ENCODE data around the gene DCAF6.
"Not testable (repeated sequence)": the region's sequence is repeated elsewhere in the genome, so short reads cannot be mapped to it uniquely, and the experiment has no call there.

DCAF6 gene

DNA sequence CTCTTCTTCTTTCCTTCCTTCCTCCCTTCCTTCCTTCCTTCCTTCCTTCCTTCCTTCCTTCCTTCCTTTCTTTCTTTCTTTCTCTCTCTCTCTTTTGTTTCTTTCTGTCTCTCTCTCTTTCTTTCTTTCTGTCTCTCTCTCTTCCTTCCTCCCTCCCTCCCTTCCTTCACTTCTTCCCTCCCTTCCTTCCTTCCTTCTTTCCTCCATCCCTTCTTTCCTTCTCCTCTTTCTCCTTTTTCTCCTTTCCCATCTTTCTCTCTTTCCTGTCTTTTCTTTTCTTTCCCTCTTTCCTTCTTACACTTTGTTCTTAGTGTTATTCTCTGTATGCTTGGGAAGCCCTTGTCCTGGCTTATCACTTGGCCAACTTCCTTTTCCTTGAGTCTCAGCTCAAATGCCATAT is 72.8 kb downstream of the DCAF6 start:
- no peak for DNase-seq (ENCODE audit: low read depth in 2 of 2)

GRCh38 chr1:168019407-168019806 is 82.9 kb downstream of the DCAF6 start:
- DNase-seq (ENCODE audit: low read depth in 2 of 2), result no peak

DNA sequence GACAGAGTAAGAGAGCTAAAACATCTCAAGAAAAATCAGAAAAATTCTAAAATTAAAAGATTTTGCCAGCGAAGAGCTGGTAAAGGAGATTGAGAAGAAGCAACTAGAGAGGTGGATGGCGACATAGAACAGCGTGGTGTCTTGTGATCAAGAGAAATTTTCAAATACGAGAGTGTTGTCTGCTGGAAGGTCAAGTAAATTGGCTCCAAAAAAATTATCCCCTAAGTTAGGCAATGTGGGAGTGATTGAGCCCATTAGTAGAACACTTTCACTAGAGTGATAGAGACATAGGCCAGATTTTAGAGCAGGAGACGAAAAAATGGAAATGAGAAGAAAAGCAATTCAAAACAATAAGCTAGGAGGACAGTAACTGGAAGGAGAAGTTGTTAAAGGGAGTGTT is 94.7 kb downstream of the DCAF6 start:
- DNase-seq (ENCODE audit: low read depth in 2 of 2), result no peak

DNA sequence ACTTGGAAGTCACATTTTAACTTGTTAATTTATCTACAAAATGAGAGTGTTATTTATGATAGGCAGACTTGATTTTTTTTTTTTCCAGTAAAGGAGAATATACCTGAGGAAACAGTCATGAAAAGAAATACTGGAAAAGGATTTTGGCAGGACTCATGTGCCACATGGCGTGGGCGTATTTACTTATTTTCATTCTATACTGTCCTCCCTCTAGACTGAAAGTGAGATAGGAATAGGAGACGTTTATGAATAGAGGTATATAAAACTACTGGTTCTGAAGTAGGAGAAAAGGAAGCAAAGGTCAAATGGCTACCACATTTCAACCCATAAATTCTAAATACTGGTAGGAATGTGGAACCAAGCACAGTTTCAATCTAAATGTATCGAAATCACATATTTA is 95.1 kb downstream of the DCAF6 start:
- DNase-seq (ENCODE audit: low read depth in 2 of 2), result no peak

DNA sequence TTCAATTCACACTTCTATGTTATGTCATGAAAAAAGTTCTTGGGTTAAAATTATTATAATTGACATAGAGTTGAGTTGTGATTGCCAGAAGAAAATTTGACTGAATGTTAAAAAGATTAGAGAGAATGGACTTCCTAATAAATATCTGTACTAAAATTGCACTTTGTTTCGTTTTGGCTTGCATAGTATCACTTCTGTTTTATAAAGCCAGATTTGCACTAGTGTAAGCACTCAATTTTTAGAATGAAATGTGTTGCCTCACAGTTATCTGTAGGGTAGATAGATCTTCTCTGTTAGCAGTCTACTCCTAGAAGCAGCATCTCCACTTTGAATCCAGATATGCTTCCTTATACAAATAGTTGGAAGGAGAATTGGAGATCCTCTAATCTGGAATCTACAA is 95.5 kb downstream of the DCAF6 start:
- DNase-seq (ENCODE audit: low read depth in 2 of 2), result no peak

GRCh38 chr1:168035345-168035744 is 98.9 kb downstream of the DCAF6 start:
- no peak for DNase-seq (ENCODE audit: low read depth in 2 of 2)

- no peak for DNase-seq (ENCODE audit: low read depth in 2 of 2)
These were observed 105.9 kb downstream of the DCAF6 start for GRCh38 chr1:168042362-168042761.

- DNase-seq (ENCODE audit: low read depth in 2 of 2), result no peak
These were observed 108.8 kb downstream of the DCAF6 start for GRCh38 chr1:168045311-168045710.

- DNase-seq (ENCODE audit: low read depth in 2 of 2), result no peak
These were observed 113.8 kb downstream of the DCAF6 start for GRCh38 chr1:168050307-168050706.

DNA sequence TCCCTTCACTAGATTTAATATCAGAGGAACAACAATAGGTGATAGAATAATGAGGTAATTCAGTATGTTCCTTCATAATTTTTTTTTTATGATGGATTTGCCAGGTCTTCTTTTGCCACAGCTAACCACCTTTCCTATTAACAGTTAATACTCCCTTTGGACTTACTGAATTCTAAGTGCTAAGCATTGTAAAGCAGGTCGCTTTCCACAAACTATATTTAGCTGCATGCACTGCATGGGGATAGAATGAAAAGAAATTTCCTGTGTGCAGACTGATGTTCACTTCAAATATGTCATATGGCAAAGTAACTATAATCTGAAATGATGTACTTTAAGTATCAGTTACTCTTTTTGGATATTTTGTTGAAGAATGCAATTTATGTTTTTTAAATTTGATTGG is 114.4 kb downstream of the DCAF6 start:
- DNase-seq (ENCODE audit: low read depth in 2 of 2), result no peak

GRCh38 chr1:168053681-168054080 is 117.2 kb downstream of the DCAF6 start:
- no peak for DNase-seq (ENCODE audit: low read depth in 2 of 2)

DNA sequence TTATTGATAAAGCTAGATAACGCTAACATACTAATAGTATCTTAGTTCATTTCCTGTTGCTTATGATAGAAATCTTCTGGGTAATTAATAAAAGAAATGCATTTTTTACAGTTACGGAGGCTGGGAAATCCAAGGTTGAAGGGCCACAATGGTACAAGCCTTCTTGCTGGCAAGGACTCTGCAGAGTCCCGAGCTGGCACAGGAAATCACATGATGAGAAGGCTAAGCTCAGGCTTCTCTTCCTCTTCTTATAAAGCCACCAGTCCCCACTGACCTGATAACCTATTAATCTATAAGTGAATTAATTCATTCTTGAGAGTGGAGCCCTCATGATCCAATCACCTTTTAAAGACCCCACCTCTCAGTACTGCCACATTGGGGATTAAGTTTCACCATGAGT is 117.6 kb downstream of the DCAF6 start:
- no peak for DNase-seq (ENCODE audit: low read depth in 2 of 2)

DNA sequence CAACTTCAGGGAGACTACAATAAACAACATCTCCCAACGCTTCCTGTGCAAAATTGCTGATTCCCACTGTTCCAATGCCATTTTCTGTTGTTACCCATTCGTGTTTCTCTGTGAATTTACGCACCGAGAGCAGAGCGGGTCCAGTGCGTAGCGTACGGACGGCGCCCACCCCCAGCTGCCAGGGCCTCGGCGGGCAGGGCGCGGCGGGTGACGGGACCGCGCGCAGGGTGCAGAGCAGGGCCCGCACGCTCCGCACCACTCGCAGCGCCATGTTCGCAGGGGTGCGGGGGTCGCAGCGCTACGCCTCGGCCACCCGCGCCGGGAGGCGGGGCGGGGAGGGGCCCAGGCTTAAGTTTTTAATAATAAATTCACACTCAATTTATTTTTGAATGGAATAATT is 119.7 kb downstream of the DCAF6 start:
- not testable (repeated sequence) for DNase-seq (ENCODE audit: low read depth in 2 of 2)

DNA sequence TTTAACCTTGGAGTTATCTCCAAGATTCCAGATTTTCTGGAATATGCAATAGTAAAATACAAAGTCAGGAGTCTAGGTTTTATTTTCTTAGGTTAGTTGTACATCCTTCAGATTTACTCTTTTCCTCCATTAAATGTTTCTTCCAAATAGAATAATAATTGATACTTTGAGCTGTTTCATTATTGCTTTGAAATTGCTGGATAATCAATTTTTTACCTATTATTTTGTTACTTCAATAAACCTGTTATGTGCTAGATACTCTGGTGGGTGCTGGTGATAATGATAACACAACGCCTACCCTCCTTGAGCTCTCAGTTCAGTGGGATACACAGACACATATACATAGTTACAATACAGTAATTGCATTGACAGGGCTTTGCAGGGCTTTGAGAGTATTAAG is 120.9 kb downstream of the DCAF6 start:
- no peak for DNase-seq (ENCODE audit: low read depth in 2 of 2)

DNA sequence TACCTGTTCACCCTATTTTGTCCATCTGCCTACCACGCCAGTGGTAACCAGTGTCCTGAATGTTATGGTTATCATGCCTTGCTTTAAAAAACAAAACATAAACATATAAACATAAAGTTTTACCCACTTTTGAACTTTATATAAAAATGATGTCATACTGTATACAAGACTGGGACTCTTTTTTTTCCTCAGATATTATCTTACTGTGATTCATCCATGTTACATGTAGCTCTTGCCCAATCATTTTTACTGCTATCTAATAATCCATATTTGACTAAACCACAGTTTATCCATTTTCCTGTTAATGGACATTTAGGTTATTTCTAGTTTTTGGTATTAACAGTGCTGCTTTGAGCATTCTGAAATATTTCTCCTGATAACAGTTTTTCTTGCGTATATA is 121.4 kb downstream of the DCAF6 start:
- no peak for DNase-seq (ENCODE audit: low read depth in 2 of 2)

GRCh38 chr1:168064216-168064615 is 127.7 kb downstream of the DCAF6 start:
- no peak for DNase-seq (ENCODE audit: low read depth in 2 of 2)

DNA sequence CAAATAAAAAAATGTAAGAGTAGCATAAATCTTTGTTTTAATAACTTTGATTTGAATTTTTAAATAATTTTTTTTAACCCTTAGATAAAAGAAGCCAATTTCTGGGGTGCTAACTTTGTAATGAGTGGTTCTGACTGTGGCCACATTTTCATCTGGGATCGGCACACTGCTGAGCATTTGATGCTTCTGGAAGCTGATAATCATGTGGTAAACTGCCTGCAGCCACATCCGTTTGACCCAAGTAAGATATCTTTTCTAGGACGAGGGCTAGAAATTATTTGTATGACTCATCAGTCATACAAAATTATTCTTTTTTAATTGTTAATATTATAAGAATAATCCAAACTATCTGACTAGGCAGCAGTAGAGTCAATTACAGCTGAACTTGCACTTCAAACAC is 129.0 kb downstream of the DCAF6 start:
- DNase-seq (ENCODE audit: low read depth in 2 of 2), result no peak

- no peak for DNase-seq (ENCODE audit: low read depth in 2 of 2)
These were observed 132.9 kb downstream of the DCAF6 start for GRCh38 chr1:168069384-168069783.

DNA sequence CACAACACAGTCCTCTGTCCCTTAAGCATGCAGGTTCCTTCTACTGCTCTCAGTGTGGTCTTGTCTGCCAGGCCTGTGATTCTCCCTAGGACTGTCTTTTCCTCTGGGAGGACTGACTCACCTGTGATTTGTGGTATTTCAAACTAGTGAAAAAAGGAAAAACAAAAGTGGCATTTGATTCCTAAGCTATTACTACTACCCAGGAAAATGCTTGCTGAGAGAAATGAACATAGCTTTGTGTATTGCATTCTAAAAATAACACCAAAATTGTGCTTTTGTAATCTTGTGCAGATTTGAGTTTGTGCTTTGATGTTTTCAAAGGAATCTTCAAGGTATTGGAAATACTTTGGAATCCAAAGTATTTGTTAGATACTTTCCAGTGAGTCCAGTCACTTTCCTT is 143.3 kb downstream of the DCAF6 start:
- no peak for DNase-seq (ENCODE audit: low read depth in 2 of 2)

DNA sequence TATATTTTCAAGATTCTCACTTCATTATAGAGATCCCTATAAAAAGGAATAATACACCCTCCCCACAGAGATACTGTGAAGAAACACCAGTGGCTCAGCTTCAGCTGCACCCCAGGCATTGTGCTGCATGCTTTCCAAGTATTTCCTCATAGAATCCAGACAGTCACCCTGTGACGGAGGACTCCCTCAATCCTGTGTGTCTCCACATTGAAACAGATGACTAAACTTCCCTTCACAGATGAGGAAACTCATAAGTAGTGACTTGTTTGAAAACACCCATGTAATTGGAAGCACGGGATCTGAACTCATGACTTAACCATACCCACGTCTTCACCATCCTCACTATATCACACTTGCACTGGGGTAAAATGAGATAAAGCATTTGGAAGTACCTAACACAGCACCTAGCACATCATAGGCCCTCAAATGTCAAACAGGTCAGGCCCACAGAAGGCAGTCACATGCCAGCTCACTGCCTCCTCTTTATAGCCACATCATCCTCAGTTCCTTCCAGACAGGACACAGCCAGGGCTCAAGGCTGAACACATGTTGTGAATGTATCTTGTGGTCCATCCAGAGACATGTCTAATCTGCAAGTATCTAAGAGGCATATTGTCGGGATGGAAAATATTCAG is 145.0 kb downstream of the DCAF6 start:
- DNase-seq (ENCODE audit: low read depth in 2 of 2), result no peak

GRCh38 chr1:168082008-168082876 is 145.8 kb downstream of the DCAF6 start:
- DNase-seq (ENCODE audit: low read depth in 2 of 2), result peak; percentile 41 to 57

GRCh38 chr1:168083456-168084325 is 147.2 kb downstream of the DCAF6 start:
- no peak for DNase-seq (ENCODE audit: low read depth in 2 of 2)

Measured in stimulated activated CD8-positive, alpha-beta memory T cell treated with anti-CD3 and anti-CD28 coated beads, Interleukin-2, amount 100 ng/mL, for 48 hours (primary cell).